Measurements from ENCODE around the gene TTC16.

Gene TTC16

GRCh38 chr9:127720031-127720864 is 4.4 kb downstream of the TTC16 start:
- TF ChIP-seq GATA3 (IDR thresholded peaks at IDR 0.05; ENCODE audit: low read depth, low read length) (no peak), GATA2 (IDR thresholded peaks at IDR 0.05; ENCODE audit: low read depth, low read length) (no peak)

GRCh38 chr9:127720865-127721227 is 5.0 kb downstream of the TTC16 start:
- TF ChIP-seq GATA3 (IDR thresholded peaks at IDR 0.05; ENCODE audit: low read depth, low read length): no peak
- no peak for TF ChIP-seq GATA2 (IDR thresholded peaks at IDR 0.05; ENCODE audit: low read depth, low read length)

- TF ChIP-seq GATA2 (IDR thresholded peaks at IDR 0.05; ENCODE audit: low read depth, low read length) (no peak), GATA3 (IDR thresholded peaks at IDR 0.05; ENCODE audit: low read depth, low read length) (no peak)
These were observed 5.5 kb downstream of the TTC16 start for GRCh38 chr9:127721391-127721821.

DNA sequence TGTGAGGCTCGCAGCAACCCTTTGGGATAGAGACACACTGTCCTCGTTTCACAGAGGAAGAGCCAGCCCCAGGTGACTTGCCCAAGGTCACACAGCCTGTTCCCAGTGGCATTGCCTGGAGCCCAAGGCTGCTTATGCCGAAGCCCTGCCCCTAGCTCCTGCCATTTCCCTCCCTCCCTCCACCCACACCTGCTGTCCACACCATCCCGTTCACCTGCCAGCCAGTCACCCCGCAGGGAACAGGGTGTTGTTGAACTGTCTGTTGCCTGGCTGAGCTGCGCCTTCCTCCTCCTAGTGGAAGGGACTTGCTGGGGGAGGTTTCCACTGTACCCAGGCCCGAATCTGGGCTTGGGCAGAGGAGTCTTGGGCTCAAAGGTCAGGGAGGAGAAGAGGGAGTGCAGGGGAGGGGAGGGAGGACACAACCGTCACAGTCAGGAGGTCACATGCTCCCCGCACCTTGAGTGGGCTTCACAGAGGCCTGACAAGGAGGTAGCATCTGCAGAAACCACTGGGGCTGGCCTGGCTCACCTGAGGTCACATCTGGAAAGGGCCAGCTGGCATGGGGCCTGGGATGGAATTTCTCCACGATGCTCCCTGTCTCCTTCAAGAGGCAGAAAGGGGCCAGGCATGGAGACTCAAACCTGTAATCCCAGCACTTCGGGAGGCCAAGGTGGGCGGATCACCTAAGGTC is 6.3 kb downstream of the TTC16 start:
- TF ChIP-seq GATA3 (IDR thresholded peaks at IDR 0.05; ENCODE audit: low read depth, low read length): no peak
- TF ChIP-seq GATA2 (IDR thresholded peaks at IDR 0.05; ENCODE audit: low read depth, low read length): no peak

DNA sequence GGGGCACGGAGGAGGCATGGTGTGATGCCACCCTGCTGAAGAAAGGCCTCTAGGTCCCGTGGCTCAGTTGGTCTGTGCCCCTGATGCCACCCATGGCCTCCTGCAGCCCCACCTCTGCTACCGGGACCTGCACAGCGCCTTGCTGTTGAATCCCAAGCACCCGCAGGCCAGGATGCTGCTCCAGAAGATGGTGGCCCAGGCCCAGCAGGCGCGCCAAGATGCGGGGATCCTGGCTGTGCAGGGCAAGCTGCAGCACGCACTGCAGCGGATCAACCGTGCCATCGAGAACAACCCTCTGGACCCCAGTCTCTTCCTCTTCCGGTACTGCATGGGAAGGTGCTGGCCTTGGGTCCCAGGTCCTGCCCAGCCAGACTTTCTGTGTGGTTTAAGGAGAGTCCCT is 7.1 kb downstream of the TTC16 start:
- no peak for TF ChIP-seq GATA2 (IDR thresholded peaks at IDR 0.05; ENCODE audit: low read depth, low read length)
- TF ChIP-seq GATA3 (IDR thresholded peaks at IDR 0.05; ENCODE audit: low read depth, low read length): no peak

DNA sequence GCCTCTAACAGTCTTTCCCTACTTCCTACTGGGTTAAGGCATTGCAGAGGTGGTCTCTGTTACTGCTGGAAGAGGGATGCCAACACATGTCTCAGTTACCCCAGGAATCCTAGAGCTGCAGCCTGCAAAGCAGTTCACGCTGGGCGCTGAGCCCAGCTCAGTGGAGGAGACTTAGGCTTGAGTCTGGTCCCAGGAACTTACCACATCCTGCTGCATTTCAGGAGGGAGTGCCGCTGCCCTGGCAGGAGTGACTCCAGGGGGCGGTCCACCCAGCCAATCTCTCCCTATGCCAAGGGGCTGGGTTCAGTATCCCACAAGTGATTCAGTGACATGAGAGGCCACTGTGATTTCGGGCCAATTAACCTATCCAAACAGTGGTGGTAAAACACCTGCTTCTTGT is 7.6 kb downstream of the TTC16 start:
- TF ChIP-seq GATA2 (IDR thresholded peaks at IDR 0.05; ENCODE audit: low read depth, low read length) (no peak), GATA3 (IDR thresholded peaks at IDR 0.05; ENCODE audit: low read depth, low read length) (no peak)

- TF ChIP-seq GATA3 (IDR thresholded peaks at IDR 0.05; ENCODE audit: low read depth, low read length): no peak
- no peak for TF ChIP-seq GATA2 (IDR thresholded peaks at IDR 0.05; ENCODE audit: low read depth, low read length)
These were observed 8.1 kb downstream of the TTC16 start for GRCh38 chr9:127724012-127724411.

DNA sequence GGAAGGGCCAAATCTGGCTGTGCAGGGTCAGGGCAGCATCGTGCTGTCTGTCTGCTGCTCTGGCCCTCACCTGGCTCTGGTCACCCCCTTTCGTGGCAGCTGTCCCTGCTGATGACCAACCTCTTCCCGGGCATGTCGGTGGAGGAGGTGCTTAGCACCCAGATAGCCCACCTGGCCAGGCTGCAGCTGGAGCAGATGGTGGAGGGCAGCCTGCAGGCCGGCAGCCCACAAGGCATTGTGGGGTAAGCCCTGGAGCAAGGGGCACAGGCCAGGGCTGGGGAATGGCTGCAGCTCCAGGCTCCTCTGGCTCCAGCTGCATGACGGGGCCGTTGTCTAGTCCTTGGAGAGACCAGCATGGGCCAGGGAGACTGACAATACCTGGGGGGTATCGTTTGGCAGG is 11.0 kb downstream of the TTC16 start:
- TF ChIP-seq GATA3 (IDR thresholded peaks at IDR 0.05; ENCODE audit: low read depth, low read length) (no peak), GATA2 (IDR thresholded peaks at IDR 0.05; ENCODE audit: low read depth, low read length) (no peak)

DNA sequence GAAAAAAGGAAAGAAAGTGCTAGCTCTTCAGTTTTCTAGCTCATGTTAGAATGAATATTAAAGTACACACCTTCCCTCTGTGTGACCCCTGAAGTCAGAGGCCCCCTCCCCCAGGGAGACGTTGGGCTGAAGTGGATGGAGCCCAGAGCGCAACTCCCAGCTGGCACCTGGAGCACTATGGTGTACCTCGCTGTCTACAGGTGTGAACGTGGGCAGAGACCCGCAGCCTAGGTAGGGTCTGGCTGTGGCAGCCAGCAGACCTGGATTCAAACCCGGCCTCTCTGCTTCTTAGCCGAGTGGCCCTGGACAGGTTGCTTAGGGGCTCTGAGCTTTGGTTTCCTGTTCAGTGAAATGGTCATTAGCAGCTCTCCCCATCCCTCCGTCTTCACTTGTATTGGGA is 12.9 kb downstream of the TTC16 start:
- TF ChIP-seq GATA3 (IDR thresholded peaks at IDR 0.05; ENCODE audit: low read depth, low read length) (no peak), GATA2 (IDR thresholded peaks at IDR 0.05; ENCODE audit: low read depth, low read length) (no peak)

- TF ChIP-seq GATA3 (IDR thresholded peaks at IDR 0.05; ENCODE audit: low read depth, low read length): no peak
- TF ChIP-seq GATA2 (IDR thresholded peaks at IDR 0.05; ENCODE audit: low read depth, low read length): no peak
These were observed 13.8 kb downstream of the TTC16 start for GRCh38 chr9:127729522-127730256.

DNA sequence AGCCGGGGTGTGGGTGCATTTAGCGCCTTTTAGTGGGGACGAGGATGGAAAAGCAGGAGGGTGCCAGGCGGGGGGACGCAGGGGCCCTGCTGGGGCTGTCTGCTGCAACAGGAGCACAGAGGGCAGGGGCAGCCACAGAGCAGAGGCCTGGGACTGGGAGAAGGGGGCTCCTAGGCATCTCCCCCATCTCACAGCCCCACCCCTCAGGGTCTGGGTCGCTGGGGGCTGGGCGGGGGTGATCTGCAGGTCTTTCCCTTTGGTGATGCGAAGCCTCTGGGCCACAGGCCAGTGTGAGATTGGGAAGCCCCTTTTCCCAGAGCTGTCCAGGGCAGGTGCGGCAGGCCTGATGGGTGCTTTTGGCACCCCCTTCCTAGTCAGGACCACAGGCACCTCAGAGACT is 14.4 kb downstream of the TTC16 start:
- TF ChIP-seq GATA2 (IDR thresholded peaks at IDR 0.05; ENCODE audit: low read depth, low read length): no peak
- TF ChIP-seq GATA3 (IDR thresholded peaks at IDR 0.05; ENCODE audit: low read depth, low read length): no peak

DNA sequence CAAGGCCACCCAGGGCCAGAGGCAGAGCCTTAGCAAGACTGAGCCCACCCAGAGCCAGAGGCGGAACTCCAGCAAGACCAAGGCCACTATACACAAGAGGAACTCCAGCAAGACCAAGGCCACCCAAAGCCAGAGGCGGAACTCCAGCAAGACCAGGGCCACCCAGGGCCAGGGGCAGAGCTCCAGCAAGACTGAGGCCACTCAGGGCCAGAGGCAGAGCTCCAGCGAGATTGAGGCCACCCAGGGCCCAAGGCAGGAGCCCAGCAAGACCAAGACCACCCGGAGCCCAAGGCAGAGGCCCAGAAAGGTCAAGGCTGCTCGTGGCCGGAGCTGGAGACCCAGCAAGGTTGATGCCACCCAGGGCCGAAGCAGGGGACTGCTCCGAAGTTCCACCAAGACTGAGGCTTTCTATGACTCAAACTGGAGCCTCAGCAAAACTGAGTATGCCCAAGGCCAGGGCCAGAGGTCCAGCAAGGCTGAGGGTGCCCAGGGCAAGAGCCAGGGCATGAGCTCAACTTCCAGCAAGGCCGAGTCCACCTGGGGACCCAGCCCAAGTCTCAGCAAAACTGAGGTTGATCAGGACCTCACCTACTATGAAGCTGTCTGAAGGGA is 15.0 kb downstream of the TTC16 start:
- TF ChIP-seq GATA2 (IDR thresholded peaks at IDR 0.05; ENCODE audit: low read depth, low read length) (no peak), GATA3 (IDR thresholded peaks at IDR 0.05; ENCODE audit: low read depth, low read length) (no peak)

DNA sequence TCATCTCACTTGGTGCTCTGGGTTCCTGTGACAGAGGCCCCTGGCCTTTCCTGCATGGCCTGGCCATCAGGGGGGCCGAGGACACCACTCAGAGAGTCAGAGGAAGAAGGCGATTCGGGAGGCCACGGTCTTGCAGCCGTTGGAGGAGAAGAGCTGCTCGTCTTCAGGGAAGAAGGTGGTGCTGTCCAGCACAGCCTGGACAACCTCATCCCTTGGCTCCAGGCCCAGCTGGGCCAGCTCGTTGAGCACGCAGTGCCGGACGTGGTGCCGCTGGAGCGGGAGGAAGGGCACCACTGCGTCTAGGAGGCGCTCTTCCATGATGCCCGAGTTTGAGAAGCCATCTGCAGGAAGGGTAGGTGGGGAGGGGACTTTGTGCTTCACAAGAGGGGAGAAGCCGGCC is 16.1 kb downstream of the TTC16 start:
- TF ChIP-seq GATA2 (IDR thresholded peaks at IDR 0.05; ENCODE audit: low read depth, low read length) (no peak), GATA3 (IDR thresholded peaks at IDR 0.05; ENCODE audit: low read depth, low read length) (no peak)

- TF ChIP-seq GATA3 (IDR thresholded peaks at IDR 0.05; ENCODE audit: low read depth, low read length): no peak
- TF ChIP-seq GATA2 (IDR thresholded peaks at IDR 0.05; ENCODE audit: low read depth, low read length): no peak
These were observed 16.6 kb downstream of the TTC16 start for GRCh38 chr9:127732444-127732843.
